Activated naive CD4-positive, alpha-beta T cell treated with anti-CD3 and anti-CD28 coated beads, Interleukin-2, amount 10 ng/mL, durations not matched to agents 7 days and 5 days (primary cell): ENCODE data around the gene PRPS2.

Source experiments
- CTCF ChIA-PET: fragments of 350-600 bp; sonication (Branson Sonifier 250); formaldehyde crosslinking; loops from one replicate; lab custom pipeline; 2021; ENCODE audit warnings: antibody characterized with exemption; lab: Charles Lee
- DNase-seq: peaks from one replicate; pipeline ENCODE4 v3.0.0-alpha.2; 2020
- H3K27ac Mint-ChIP-seq: one replicate; pipeline ENCODE4 v1.8.0; 2021; ENCODE audit warnings: mild to moderate bottlenecking, moderate library complexity, mixed read lengths
- H3K27me3 Mint-ChIP-seq: one replicate; pipeline ENCODE4 v1.8.0; 2021; ENCODE audit warnings: mild to moderate bottlenecking, mixed read lengths
- H3K36me3 Mint-ChIP-seq: one replicate; pipeline ENCODE4 v1.8.0; 2021; ENCODE audit warnings: mixed read lengths
- H3K4me1 Mint-ChIP-seq: one replicate; pipeline ENCODE4 v1.8.0; 2021; ENCODE audit warnings: mixed read lengths
- H3K4me3 Mint-ChIP-seq: one replicate; pipeline ENCODE4 v1.8.0; 2021; ENCODE audit warnings: mild to moderate bottlenecking, moderate library complexity, mixed read lengths
- H3K9me3 Mint-ChIP-seq: one replicate; pipeline ENCODE4 v1.8.0; 2021; ENCODE audit warnings: mixed read lengths

Gene PRPS2

DNA sequence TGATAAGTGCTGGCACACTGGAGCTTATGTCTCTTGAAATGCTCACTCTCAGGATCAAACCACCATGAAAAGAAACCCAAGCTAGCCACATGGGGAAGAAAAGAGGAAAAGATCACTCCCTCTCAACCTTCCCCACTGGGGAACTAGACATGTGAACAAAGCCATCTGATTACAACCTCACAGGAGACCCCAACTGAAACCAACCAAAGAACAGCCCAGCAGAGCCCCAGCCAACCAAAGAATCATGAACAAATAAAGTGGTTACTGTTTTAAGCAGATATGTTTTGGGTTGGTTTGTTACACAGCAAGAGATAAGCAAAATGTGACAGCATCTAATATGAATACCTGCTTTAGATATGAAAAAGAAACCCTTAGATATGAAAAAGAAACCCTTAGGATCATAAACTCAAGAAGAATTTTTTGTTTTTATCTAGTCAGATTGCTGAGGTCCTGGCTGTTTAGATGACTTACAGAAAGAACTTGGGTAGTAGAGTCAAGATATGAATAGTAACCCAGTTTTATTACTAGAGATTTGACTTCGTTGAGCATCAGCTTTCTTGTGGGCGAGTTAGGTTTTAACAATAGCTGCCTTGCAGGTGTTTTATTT is 52.0 kb downstream of the PRPS2 start:
- Mint-ChIP-seq H3K36me3 (peaks cover 1% of the 10 kb centered on the region), H3K4me3 (peak overlapping the region; percentile 60), H3K27ac (peak overlapping the region; percentile 92), H3K4me1 (peaks cover 18% of the 10 kb centered on the region), H3K27me3 (no peaks in the 10 kb centered on the region), H3K9me3 (peaks cover 2% of the 10 kb centered on the region)
- CTCF ChIA-PET, result interaction anchor here (0.8 kb wide), 1 partner anchor 28 kb away, joined by 3 read pairs; no protein-coding TSS in a partner anchor
- DNase-seq, result no peak

DNA sequence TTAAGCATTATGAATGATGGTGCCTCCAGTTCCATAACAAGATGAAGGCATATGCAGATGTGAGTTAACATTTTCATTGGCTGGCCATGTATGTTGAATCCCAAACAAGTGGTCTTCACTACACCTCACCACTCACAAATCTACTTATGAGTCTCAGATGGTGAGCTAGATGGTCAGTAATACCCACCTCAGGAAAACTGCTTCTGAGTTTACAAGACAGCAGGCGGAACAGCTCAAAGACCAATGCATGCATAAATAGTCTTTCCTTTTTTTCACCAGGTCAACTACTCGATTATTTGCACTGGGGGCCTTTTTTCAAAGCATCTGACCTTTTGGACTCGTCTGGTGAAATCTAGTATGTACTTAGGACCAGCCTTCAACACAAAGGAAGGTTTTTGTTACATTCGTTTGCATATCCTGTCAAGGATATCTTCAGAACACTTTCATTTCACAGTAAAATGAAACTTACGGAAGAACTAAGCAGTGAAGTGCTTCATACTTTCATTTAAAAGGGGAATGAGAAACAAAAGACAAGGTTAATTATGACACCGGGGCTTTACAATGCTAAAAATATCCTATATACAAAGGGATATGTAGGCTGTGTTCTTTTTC is 52.6 kb downstream of the PRPS2 start:
- peaks cover 2% of the 10 kb centered on the region for H3K9me3 Mint-ChIP-seq

DNA sequence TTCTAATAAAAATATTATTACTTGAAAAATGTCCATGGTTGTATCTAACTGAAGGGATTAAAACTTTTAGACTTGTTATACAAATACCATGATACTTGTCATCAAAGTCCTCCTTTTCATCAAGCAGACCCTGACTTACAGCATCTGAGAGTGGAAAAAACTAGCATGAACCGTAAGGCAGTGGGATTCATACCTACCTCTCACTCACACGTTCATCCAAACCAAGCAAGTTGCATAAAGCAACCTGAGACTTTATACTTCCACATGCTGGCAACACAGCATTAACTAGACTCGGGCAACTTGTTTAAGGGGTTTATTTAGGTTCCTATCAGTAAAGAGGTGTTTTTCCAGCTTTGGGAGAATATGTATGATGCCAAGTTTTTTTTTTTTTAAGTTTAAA is 53.1 kb downstream of the PRPS2 start:
- H3K36me3 Mint-ChIP-seq, result peaks cover 1% of the 10 kb centered on the region
- peak overlapping the region; percentile 92 for H3K27ac Mint-ChIP-seq
- H3K9me3 Mint-ChIP-seq, result peaks cover 2% of the 10 kb centered on the region
- peak overlapping the region; percentile 60 for H3K4me3 Mint-ChIP-seq
- CTCF ChIA-PET, result no interaction called here
- DNase-seq, result no peak
- H3K4me1 Mint-ChIP-seq, result peaks cover 18% of the 10 kb centered on the region
- no peaks in the 10 kb centered on the region for H3K27me3 Mint-ChIP-seq

More for the DNA sequence above, 52.6 kb downstream of the PRPS2 start:
- no peak for DNase-seq
- H3K27me3 Mint-ChIP-seq, result no peaks in the 10 kb centered on the region
- CTCF ChIA-PET, result no interaction called here
- H3K4me3 Mint-ChIP-seq, result peak overlapping the region; percentile 60
- peaks cover 18% of the 10 kb centered on the region for H3K4me1 Mint-ChIP-seq
- H3K36me3 Mint-ChIP-seq, result peaks cover 1% of the 10 kb centered on the region
- peak overlapping the region; percentile 92 for H3K27ac Mint-ChIP-seq

DNA sequence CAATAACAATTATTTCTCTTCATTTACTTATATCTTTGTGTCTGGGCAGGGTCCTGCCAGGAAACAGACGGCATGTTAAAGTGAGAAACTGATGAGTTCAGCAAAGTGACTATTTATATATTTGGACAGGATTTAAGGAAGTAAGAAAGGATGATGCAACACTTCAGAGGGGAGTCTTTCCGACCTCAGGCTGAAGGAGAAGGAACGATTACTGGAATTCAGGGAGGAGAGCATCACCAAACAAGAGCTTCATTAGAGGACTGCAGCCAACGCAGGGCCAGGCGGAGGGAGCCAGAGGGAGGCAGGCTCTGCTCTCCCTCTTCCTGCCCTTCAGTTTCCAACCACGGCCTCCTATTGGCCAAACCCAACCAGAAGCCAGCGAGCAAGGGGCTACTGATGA is 74.1 kb downstream of the PRPS2 start:
- CTCF ChIA-PET, result no interaction called here
- no peak overlapping the region for H3K4me3 Mint-ChIP-seq
- H3K27me3 Mint-ChIP-seq, result no peaks in the 10 kb centered on the region
- peaks cover 2% of the 10 kb centered on the region for H3K36me3 Mint-ChIP-seq
- no peaks in the 10 kb centered on the region for H3K9me3 Mint-ChIP-seq
- no peak overlapping the region for H3K27ac Mint-ChIP-seq
- peaks cover 5% of the 10 kb centered on the region for H3K4me1 Mint-ChIP-seq
- DNase-seq, result no peak

DNA sequence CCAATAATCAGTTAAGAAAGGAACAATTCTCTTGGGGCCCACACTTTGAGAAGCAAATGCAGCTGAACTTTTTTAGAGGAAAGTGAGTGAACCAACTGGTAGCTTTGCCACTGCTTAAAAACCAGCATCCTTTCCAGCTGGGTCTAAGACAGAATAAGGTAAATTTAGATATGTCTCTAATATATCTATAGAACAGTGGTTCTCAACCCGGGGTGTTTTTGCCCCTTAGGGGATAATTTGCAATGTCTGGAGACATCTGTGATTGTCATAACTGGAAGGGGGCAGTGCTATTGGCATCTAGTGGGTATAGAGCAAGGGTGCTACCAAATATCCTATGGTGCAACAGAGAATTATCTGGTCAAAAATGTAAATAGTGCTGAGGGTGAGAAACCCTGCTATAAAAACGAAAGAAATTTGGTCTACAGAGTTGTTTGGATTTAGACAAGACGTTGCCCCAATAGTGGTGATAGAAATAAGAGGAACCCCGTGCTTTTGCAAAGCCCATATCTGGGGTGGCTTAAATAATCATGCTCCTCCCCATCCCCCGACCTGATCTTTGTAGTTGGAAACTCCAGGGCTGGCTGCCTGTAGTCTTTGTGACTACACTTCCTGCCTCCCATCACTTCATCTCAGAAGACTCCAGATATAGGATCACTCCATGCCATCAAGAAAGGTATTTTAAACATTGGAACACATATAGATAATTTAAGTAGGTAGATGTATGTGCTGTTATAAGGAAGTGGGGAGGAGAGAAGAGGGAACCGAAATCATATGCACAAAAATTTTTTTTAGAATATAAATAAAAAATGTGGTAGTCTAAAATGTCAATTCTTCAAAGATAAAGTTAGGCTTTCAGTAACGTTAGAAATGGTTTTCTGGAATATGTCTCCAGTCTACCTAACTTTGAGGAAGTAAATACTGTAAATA is 75.5 kb downstream of the PRPS2 start, which contains the start of gene TLR7:
TSS of gene TLR7 (plus strand) at position 622 of the 927 bp plus-strand sequence. CDS start 507 bp downstream, outside the sequence.
- Mint-ChIP-seq H3K27me3 (no peaks in the 10 kb centered on the region), H3K27ac (no peak within 1 kb of the TSS), H3K4me3 (no peak within 1 kb of the TSS), H3K36me3 (peaks cover 2% of the 10 kb centered on the region), H3K9me3 (no peaks in the 10 kb centered on the region), H3K4me1 (peaks cover 5% of the 10 kb centered on the region)
- CTCF ChIA-PET, result no interaction called here
- no peak for DNase-seq

DNA sequence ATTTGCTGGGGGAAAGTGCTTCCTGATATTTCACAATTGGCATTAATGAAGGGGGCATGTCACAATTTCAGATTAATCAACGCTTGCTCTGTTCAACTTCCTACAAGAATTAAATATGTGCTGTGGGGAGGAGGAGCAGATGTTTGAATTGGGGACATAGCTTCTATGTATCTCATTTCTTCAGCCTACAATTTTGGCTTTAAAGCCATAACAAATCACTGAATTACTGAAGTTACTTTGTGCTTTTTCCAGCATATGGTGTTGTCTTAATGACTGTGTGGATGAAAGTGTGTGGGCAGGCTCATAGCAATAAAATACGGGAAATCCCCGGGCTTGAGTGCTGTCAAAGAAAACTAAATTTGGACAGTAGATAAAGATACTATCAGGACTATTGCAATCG is 76.5 kb downstream of the PRPS2 start:
- H3K4me3 Mint-ChIP-seq, result no peak overlapping the region
- H3K27me3 Mint-ChIP-seq, result no peaks in the 10 kb centered on the region
- CTCF ChIA-PET, result no interaction called here
- no peaks in the 10 kb centered on the region for H3K9me3 Mint-ChIP-seq
- no peak overlapping the region for H3K27ac Mint-ChIP-seq
- DNase-seq, result no peak
- H3K4me1 Mint-ChIP-seq, result peaks cover 5% of the 10 kb centered on the region
- peaks cover 2% of the 10 kb centered on the region for H3K36me3 Mint-ChIP-seq

DNA sequence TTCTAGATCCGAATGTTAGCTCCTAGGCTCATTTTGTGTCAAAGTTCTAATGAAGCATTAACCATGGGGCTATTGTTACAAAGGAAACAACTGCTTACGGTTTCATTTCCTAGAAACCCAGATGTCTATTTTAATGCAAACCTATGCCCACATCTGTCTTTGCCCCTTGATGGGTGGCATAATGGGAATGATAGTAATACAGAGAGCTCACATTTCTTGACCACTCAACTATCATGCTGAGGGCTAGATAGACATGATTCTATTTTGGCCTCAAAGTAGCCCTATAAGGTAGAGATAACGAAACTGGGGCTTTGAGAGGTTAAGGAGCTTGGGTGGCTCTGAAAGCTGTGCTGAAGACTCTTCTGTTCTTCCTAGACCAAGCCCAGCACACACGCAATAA is 77.5 kb downstream of the PRPS2 start:
- H3K4me1 Mint-ChIP-seq, result peaks cover 5% of the 10 kb centered on the region
- CTCF ChIA-PET, result no interaction called here
- H3K4me3 Mint-ChIP-seq, result no peak overlapping the region
- no peak for DNase-seq
- H3K27ac Mint-ChIP-seq, result no peak overlapping the region
- H3K27me3 Mint-ChIP-seq, result no peaks in the 10 kb centered on the region
- peaks cover 2% of the 10 kb centered on the region for H3K36me3 Mint-ChIP-seq
- no peaks in the 10 kb centered on the region for H3K9me3 Mint-ChIP-seq

DNA sequence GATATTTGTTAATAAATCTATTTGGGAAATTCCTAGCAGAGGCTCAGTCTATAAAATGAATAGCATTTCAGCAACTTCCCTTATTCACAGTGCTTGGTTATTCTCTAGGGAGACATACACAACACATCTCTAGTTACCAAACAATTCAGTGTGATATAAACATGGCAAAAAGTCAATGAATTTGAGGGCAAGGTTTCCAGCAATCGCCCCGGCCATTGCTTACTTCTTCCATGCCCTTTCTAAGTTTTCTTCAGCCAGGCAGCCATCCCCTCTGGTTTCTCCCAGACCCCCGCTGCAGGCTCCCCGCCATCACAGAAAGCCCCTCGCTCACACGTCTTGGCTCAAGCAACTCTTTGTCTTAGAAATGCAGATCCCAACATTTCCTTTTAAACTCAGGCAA is 80.0 kb downstream of the PRPS2 start:
- Mint-ChIP-seq H3K4me1 (peaks cover 5% of the 10 kb centered on the region), H3K9me3 (no peaks in the 10 kb centered on the region), H3K36me3 (peaks cover 2% of the 10 kb centered on the region), H3K27me3 (no peaks in the 10 kb centered on the region), H3K4me3 (no peak overlapping the region), H3K27ac (no peak overlapping the region)
- DNase-seq, result no peak
- CTCF ChIA-PET, result no interaction called here

DNA sequence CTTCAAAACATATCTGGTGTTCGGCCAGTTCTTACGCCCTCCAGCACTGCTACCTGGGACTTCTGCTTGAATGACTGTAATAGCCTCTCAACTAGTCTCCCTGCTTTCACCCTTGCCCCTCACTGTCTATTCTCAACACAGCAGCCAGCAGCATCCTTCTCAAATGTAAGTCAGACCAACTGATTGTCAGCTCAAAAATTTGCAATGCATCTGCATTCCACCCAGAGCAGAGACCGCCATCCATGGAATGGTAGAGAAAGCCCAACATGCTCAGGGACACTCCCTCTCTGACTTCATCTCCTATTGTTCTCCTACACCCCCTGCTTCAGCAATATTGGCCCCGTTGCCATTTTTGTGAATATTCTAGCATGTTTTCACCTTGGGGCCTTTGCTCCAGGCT is 81.5 kb downstream of the PRPS2 start:
- Mint-ChIP-seq H3K9me3 (no peaks in the 10 kb centered on the region), H3K36me3 (peaks cover 2% of the 10 kb centered on the region), H3K4me3 (no peak overlapping the region), H3K27me3 (no peaks in the 10 kb centered on the region), H3K27ac (no peak overlapping the region), H3K4me1 (no peaks in the 10 kb centered on the region)
- DNase-seq, result no peak
- CTCF ChIA-PET, result no interaction called here
